Dermis microvascular lymphatic vessel endothelial cell (primary cell): ENCODE results near the gene RAP2A. TPM values are rescaled to one million over a fixed set of nuclear protein-coding genes. Genes with fewer than 3 reads are reported as not detected.
A peak's percentile ranks its signal among the peaks of the same experiment; 100 is the strongest.

Experiments
- DNase-seq, 2 donors: peaks; one replicate each; pipeline versions ENCODE4 v3.0.0 to v3.0.0-alpha.2; 2010; ENCODE audit warnings: low read depth in 2 of 2
- total RNA-seq: library from RNA; depleted of rRNA; stranded (reverse); fragments of >200 nt; gene quantifications from 2 replicates; pipeline ENCODE4 v1.2.1, GENCODE V29; 2014

The RAP2A gene
- total RNA-seq = 41.8 and 44.3 TPM in 2 replicates

GRCh38 chr13:97433727-97434396 lies at the start of gene RAP2A:
TSS of gene RAP2A (plus strand) at chr13:97434169. CDS start at chr13:97434471, 302 bp downstream.
- peak; percentile 84 to 94 for DNase-seq

GRCh38 chr13:97384371-97384770 lies 49.6 kb upstream of the RAP2A start:
- no peak for DNase-seq

- DNase-seq = no peak
Observed at GRCh38 chr13:97385146-97385545, 48.8 kb upstream of the RAP2A start.

GRCh38 chr13:97385854-97386253 lies 48.1 kb upstream of the RAP2A start:
- DNase-seq = no peak

- DNase-seq = no peak
Observed at GRCh38 chr13:97386801-97387484, 47.0 kb upstream of the RAP2A start.

- DNase-seq = no peak
Observed at GRCh38 chr13:97387485-97387839, 46.5 kb upstream of the RAP2A start.

- DNase-seq = no peak
Observed at GRCh38 chr13:97387890-97388289, 46.1 kb upstream of the RAP2A start.

- DNase-seq = no peak
Observed at GRCh38 chr13:97388373-97388772, 45.6 kb upstream of the RAP2A start.

GRCh38 chr13:97390941-97391600 lies 42.9 kb upstream of the RAP2A start:
- DNase-seq = no peak

GRCh38 chr13:97392020-97392419 lies 41.9 kb upstream of the RAP2A start:
- no peak for DNase-seq

- DNase-seq = no peak
Observed at GRCh38 chr13:97394542-97394941, 39.4 kb upstream of the RAP2A start.

- DNase-seq = no peak
Observed at GRCh38 chr13:97395447-97396136, 38.4 kb upstream of the RAP2A start.

GRCh38 chr13:97397267-97397666 lies 36.7 kb upstream of the RAP2A start:
- DNase-seq = no peak

GRCh38 chr13:97401421-97401820 lies 32.5 kb upstream of the RAP2A start:
- no peak for DNase-seq

GRCh38 chr13:97403893-97404750 lies 29.8 kb upstream of the RAP2A start:
- no peak for DNase-seq

GRCh38 chr13:97407540-97407939 lies 26.4 kb upstream of the RAP2A start:
- no peak for DNase-seq

GRCh38 chr13:97408938-97409337 lies 25.0 kb upstream of the RAP2A start:
- no peak for DNase-seq

GRCh38 chr13:97411984-97412383 lies 22.0 kb upstream of the RAP2A start:
- DNase-seq = no peak

GRCh38 chr13:97413694-97414093 lies 20.3 kb upstream of the RAP2A start:
- DNase-seq = no peak

GRCh38 chr13:97414392-97414791 lies 19.6 kb upstream of the RAP2A start:
- DNase-seq = no peak

GRCh38 chr13:97417698-97418097 lies 16.3 kb upstream of the RAP2A start:
- no peak for DNase-seq
